GM12891 (cell line): ENCODE data around the gene ADGRL3.

Source experiments
- DNase-seq: peaks from one replicate; pipeline ENCODE4 v3.0.0; 2011; ENCODE audit warnings: low spot score; ENCODE audit not compliant: insufficient read length
- FAIRE-seq: peaks from 2 replicates; lab custom pipeline; 2011; peaks lifted over from hg19 to GRCh38; lab: Jason Lieb, UNC
- PAX5 ChIP-seq: IDR thresholded peaks from 2 replicates; pipeline ENCODE4 v1.6.1; 2011; ENCODE audit warnings: low read length, moderate library complexity, mild to moderate bottlenecking; ENCODE audit not compliant: insufficient read depth, severe bottlenecking
- POLR2A ChIP-seq: IDR thresholded peaks from 2 replicates; pipeline ENCODE4 v1.6.1; 2011; ENCODE audit warnings: low read depth, low read length, control low read depth
- POLR2AphosphoS5 ChIP-seq: IDR thresholded peaks from 2 replicates; pipeline ENCODE4 v1.6.1; 2011; ENCODE audit warnings: low read depth, low read length, control low read depth
- POU2F2 ChIP-seq: IDR thresholded peaks from 2 replicates; pipeline ENCODE4 v1.6.1; 2011; ENCODE audit warnings: low read depth, mild to moderate bottlenecking, control low read depth, low read length, moderate library complexity
- SPI1 ChIP-seq: IDR thresholded peaks from 2 replicates; pipeline ENCODE4 v1.6.1; 2011; ENCODE audit warnings: low read depth, low read length, control low read depth
- TAF1 ChIP-seq: IDR thresholded peaks from 2 replicates; pipeline ENCODE4 v1.6.1; 2011; ENCODE audit warnings: low read depth, low read length, control low read depth

The ADGRL3 gene

DNA sequence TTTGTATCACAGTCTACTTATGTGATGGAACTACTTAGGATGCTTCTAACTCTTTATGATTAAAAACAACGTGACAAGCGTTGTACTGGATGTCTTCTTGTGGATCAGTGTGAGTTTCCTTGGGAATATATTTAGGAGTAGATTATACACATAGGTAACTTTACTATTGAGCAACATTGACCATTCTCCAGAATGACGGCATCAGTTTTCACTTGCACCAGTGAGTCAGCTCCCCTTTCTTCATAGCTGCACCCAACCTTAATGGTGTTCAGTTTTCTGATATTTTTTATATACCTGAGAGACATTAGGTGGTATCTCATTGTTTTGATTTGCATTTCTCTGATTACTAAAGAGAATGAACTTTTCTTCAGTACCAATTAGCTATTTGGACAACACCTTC, 343.9 kb downstream of the ADGRL3 start:
- FAIRE-seq, result no peak
- TF ChIP-seq POLR2A (no peak), TAF1 (no peak), POU2F2 (no peak), POLR2AphosphoS5 (no peak), SPI1 (no peak), PAX5 (no peak)
- no peak for DNase-seq

- no peak for FAIRE-seq
- no peak for DNase-seq
- no peak for TF ChIP-seq TAF1
- no peak for TF ChIP-seq POLR2A
- no peak for TF ChIP-seq POLR2AphosphoS5
Observed at GRCh38 chr4:61545902-61546480, 345.9 kb downstream of the ADGRL3 start.

GRCh38 chr4:61549336-61549735, 349.2 kb downstream of the ADGRL3 start:
- FAIRE-seq, result no peak
- TF ChIP-seq TAF1, result no peak
- TF ChIP-seq POU2F2, result no peak
- TF ChIP-seq PAX5, result no peak
- no peak for TF ChIP-seq SPI1
- no peak for TF ChIP-seq POLR2A
- no peak for TF ChIP-seq POLR2AphosphoS5
- DNase-seq, result no peak

GRCh38 chr4:61553557-61554125, 353.5 kb downstream of the ADGRL3 start:
- DNase-seq, result no peak
- no peak for FAIRE-seq
- TF ChIP-seq TAF1 (no peak), PAX5 (no peak)

GRCh38 chr4:61555789-61556188, 355.7 kb downstream of the ADGRL3 start:
- DNase-seq (no peak), FAIRE-seq (no peak)
- TF ChIP-seq SPI1 (no peak), POLR2AphosphoS5 (no peak), POU2F2 (no peak), TAF1 (no peak), POLR2A (no peak), PAX5 (no peak)

DNA sequence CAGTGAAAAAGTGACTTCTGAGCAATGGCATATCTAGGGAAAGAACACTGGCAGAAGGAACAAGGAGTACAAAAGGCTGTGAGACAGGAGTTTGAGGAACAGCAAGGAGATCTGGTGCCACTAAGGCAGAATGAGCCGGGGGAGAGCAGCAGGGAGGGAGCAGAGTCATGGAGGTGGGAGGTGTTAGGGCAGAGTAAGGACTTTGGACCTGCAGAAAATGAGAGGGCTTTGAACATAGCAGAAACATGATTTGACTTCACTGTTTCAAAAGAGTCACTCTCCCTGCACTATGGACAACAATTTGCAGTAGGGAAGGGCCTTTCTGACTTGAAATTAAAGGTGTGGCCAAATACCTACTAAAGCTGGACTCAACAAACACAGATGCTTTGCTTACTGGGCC, 356.2 kb downstream of the ADGRL3 start:
- no peak for FAIRE-seq
- TF ChIP-seq SPI1 (no peak), POLR2AphosphoS5 (no peak), TAF1 (no peak), POU2F2 (no peak), PAX5 (no peak), POLR2A (no peak)
- no peak for DNase-seq

DNA sequence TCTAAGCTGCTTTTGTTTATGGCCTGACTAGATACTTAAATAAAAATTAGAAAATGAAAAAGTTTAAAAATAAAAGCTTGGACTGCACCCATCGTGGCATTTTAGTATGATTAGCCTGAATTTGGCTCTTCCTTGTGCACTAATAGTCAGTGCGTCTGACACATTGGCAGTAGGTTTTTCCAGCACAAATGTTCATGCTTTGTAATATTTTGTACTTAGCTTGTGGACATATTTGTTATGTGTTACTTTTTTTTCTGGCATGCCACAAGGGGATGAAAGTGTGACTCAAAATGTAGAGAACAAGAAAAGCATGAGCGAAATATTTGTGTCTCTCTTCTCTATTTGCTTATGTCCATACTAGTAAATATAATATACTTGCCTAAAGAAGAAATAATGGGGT, 359.3 kb downstream of the ADGRL3 start:
- no peak for TF ChIP-seq POLR2AphosphoS5
- no peak for TF ChIP-seq TAF1
- TF ChIP-seq SPI1, result no peak
- no peak for TF ChIP-seq POLR2A
- TF ChIP-seq POU2F2, result no peak
- no peak for TF ChIP-seq PAX5
- no peak for FAIRE-seq
- no peak for DNase-seq

DNA sequence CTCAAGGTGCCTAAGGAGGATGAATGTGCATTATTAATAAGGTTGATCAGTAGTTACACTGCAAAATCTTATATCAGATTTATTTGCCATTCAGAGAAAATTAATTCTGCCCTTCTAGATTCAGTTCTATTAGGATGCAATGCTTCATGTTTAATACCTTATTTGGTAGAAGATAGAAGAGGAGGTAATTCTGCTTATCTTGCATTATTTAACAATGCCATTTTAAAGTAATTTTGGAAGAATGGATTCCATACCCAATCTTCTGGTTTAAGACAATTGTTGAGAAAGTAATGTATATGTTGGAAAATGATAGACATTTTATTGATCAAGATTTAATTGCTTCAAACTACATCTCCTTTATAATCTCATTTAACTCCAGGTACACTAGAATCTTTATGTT, 360.9 kb downstream of the ADGRL3 start:
- DNase-seq (no peak), FAIRE-seq (no peak)
- TF ChIP-seq POU2F2 (no peak), POLR2AphosphoS5 (no peak), PAX5 (no peak), TAF1 (no peak), SPI1 (no peak), POLR2A (no peak)

DNA sequence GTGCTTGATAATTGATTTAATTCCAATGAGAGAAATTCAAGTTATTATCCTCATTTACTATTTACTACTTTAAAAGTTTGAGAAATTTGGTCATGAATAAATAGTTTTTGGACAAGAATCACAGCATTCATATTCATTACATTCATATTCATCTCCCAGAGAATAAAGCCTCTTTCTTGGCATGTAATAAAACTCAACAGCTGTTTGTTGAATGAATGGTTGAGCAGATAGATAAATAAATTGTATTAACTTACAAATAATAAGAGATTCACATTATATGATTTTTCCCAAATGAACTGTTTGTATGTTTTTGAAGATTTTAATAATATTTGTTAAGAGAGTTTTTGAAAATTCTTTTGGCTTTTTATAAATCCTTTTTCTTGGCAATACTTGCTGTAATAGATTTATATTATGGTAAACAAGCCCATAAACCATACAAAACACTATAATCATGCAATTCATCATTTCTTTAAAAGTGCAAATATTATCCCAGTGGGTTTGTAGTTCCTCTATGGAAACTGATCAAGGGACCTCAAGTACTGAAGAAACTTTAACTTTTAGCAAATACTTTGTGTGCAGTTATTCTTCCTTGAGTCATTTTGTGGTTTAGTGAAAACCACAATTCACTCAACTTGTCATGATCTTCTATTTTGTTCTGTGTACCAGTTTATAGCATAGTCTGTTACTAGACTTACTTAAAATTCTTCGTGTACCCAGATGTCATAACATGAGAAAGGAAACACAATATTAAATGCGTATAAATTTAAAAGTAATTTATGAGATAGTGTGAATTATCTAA, 371.8 kb downstream of the ADGRL3 start:
- DNase-seq, result no peak
- FAIRE-seq, result no peak
- no peak for TF ChIP-seq SPI1
- no peak for TF ChIP-seq POLR2A
- no peak for TF ChIP-seq TAF1
- no peak for TF ChIP-seq POU2F2
- no peak for TF ChIP-seq POLR2AphosphoS5
